Stimulated activated naive CD8-positive, alpha-beta T cell treated with anti-CD3 and anti-CD28 coated beads, Interleukin-15, Interleukin-2, amounts not matched to agents 100 ng/mL and 50 ng/mL, for 24 hours (primary cell): Measurements from ENCODE around the gene CNST.
"Not testable (repeated sequence)": the region's sequence is repeated elsewhere in the genome, so short reads cannot be mapped to it uniquely, and the experiment has no call there.

Experiments
- H3K27ac Mint-ChIP-seq: one replicate; pipeline ENCODE4 v1.8.0; 2021; ENCODE audit warnings: mild to moderate bottlenecking, mixed read lengths
- H3K27me3 Mint-ChIP-seq: one replicate; pipeline ENCODE4 v1.8.0; 2021; ENCODE audit warnings: mixed read lengths
- H3K36me3 Mint-ChIP-seq: one replicate; pipeline ENCODE4 v1.8.0; 2021; ENCODE audit warnings: low read depth, mixed read lengths
- H3K4me1 Mint-ChIP-seq: one replicate; pipeline ENCODE4 v1.8.0; 2021; ENCODE audit warnings: low read depth, mixed read lengths
- H3K4me3 Mint-ChIP-seq: one replicate; pipeline ENCODE4 v1.8.0; 2021; ENCODE audit warnings: mild to moderate bottlenecking, mixed read lengths
- H3K9me3 Mint-ChIP-seq: one replicate; pipeline ENCODE4 v1.8.0; 2021; ENCODE audit warnings: mixed read lengths

Gene CNST

GRCh38 chr1:246587606-246588005 lies 21.4 kb downstream of the CNST start:
- Mint-ChIP-seq H3K27ac (no peak overlapping the region), H3K27me3 (no peaks in the 10 kb centered on the region), H3K9me3 (no peaks in the 10 kb centered on the region), H3K36me3 (peaks cover 58% of the 10 kb centered on the region), H3K4me1 (peaks cover 58% of the 10 kb centered on the region), H3K4me3 (no peak overlapping the region)

GRCh38 chr1:246588159-246588721 lies 22.0 kb downstream of the CNST start:
- Mint-ChIP-seq H3K36me3 (peaks cover 58% of the 10 kb centered on the region), H3K27me3 (no peaks in the 10 kb centered on the region), H3K27ac (no peak overlapping the region), H3K4me1 (peaks cover 55% of the 10 kb centered on the region), H3K4me3 (no peak overlapping the region), H3K9me3 (no peaks in the 10 kb centered on the region)

DNA sequence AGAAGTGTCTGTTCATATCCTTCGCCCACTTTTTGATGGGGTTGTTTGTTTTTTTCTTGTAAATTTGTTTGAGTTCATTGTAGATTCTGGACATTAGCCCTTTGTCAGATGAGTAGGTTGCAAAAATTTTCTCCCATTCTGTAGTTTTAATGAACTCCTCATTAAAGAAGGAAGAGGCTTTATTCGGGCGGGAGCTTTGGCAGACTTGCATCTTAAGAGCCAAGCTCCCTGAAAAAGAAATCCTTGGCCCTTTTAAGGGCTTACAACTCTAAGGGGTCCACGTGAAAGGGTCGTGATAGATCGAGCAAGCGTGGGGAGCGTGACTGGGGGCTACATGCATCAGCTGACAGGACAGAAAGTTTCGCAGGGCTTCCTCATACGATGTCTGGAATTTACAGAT lies 23.7 kb downstream of the CNST start:
- H3K4me3 Mint-ChIP-seq, H3K27ac Mint-ChIP-seq, H3K27me3 Mint-ChIP-seq, H3K9me3 Mint-ChIP-seq: not testable (repeated sequence)
- peaks cover 46% of the 10 kb centered on the region for H3K36me3 Mint-ChIP-seq
- peaks cover 43% of the 10 kb centered on the region for H3K4me1 Mint-ChIP-seq

- Mint-ChIP-seq H3K36me3 (peaks cover 51% of the 10 kb centered on the region), H3K9me3 (no peaks in the 10 kb centered on the region), H3K27ac (peak overlapping the region; percentile 65), H3K27me3 (no peaks in the 10 kb centered on the region), H3K4me3 (no peak overlapping the region), H3K4me1 (peaks cover 43% of the 10 kb centered on the region)
Observed at GRCh38 chr1:246591047-246591446, 24.8 kb downstream of the CNST start.

DNA sequence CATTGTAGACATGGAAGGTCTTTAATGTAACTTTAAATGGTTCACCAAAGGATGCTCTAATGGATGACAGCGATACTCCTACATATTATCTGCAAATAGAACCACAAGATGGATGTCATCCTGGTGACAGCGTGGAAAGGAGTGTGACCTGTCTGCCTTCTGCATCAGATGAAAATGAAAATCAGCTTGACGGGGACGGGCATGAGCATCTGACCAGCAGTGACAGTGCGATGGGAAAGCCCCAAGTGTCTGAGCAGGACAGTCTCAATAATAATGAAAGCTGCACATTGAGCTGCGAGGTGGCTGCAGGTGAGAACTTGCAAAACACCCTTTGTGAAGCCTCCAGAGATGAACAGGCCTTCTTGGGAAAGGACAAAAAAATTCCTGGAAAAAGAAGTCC lies 25.2 kb downstream of the CNST start:
- H3K36me3 Mint-ChIP-seq: peaks cover 51% of the 10 kb centered on the region
- no peak overlapping the region for H3K4me3 Mint-ChIP-seq
- H3K4me1 Mint-ChIP-seq: peaks cover 43% of the 10 kb centered on the region
- peak overlapping the region; percentile 65 for H3K27ac Mint-ChIP-seq
- H3K9me3 Mint-ChIP-seq: no peaks in the 10 kb centered on the region
- H3K27me3 Mint-ChIP-seq: no peaks in the 10 kb centered on the region

GRCh38 chr1:246591958-246592357 lies 25.7 kb downstream of the CNST start:
- Mint-ChIP-seq H3K9me3 (no peaks in the 10 kb centered on the region), H3K4me1 (peaks cover 47% of the 10 kb centered on the region), H3K27ac (no peak overlapping the region), H3K27me3 (no peaks in the 10 kb centered on the region), H3K4me3 (no peak overlapping the region), H3K36me3 (peaks cover 55% of the 10 kb centered on the region)

GRCh38 chr1:246592695-246593094 lies 26.4 kb downstream of the CNST start:
- H3K4me1 Mint-ChIP-seq: peaks cover 43% of the 10 kb centered on the region
- H3K27me3 Mint-ChIP-seq: no peaks in the 10 kb centered on the region
- peaks cover 61% of the 10 kb centered on the region for H3K36me3 Mint-ChIP-seq
- no peaks in the 10 kb centered on the region for H3K9me3 Mint-ChIP-seq
- no peak overlapping the region for H3K27ac Mint-ChIP-seq
- H3K4me3 Mint-ChIP-seq: no peak overlapping the region

DNA sequence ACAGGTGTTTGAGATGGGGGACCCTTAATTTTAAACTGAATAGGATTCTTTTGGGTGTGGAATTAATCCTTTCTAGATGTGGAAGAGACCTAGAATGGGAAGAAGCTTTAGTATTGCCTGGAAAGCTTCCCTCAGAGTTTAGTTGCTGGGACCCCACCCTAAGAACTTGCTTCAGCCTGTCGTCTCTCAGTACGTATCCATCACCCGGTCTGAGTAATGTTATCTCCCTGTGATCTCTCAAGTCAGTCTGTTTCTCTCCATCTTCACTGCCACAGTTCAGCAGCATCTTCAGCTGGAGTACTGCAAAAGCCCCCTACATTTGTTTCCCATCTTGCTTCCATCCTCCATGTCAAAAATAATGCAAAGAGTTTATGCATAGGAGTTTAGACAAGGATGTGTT lies 28.9 kb downstream of the CNST start:
- Mint-ChIP-seq H3K4me1 (peaks cover 32% of the 10 kb centered on the region), H3K36me3 (peaks cover 54% of the 10 kb centered on the region), H3K27ac (peak overlapping the region; percentile 33), H3K4me3 (no peak overlapping the region), H3K9me3 (no peaks in the 10 kb centered on the region), H3K27me3 (no peaks in the 10 kb centered on the region)

GRCh38 chr1:246597340-246597739 lies 31.1 kb downstream of the CNST start:
- H3K27ac Mint-ChIP-seq: no peak overlapping the region
- peaks cover 33% of the 10 kb centered on the region for H3K4me1 Mint-ChIP-seq
- H3K9me3 Mint-ChIP-seq: no peaks in the 10 kb centered on the region
- H3K27me3 Mint-ChIP-seq: no peaks in the 10 kb centered on the region
- H3K36me3 Mint-ChIP-seq: peaks cover 46% of the 10 kb centered on the region
- no peak overlapping the region for H3K4me3 Mint-ChIP-seq

GRCh38 chr1:246597971-246598370 lies 31.7 kb downstream of the CNST start:
- Mint-ChIP-seq H3K9me3 (no peaks in the 10 kb centered on the region), H3K4me1 (peaks cover 35% of the 10 kb centered on the region), H3K27ac (no peak overlapping the region), H3K36me3 (peaks cover 45% of the 10 kb centered on the region), H3K27me3 (no peaks in the 10 kb centered on the region), H3K4me3 (no peak overlapping the region)

GRCh38 chr1:246599315-246599714 lies 33.1 kb downstream of the CNST start:
- no peaks in the 10 kb centered on the region for H3K9me3 Mint-ChIP-seq
- peaks cover 43% of the 10 kb centered on the region for H3K36me3 Mint-ChIP-seq
- H3K4me3 Mint-ChIP-seq: no peak overlapping the region
- no peaks in the 10 kb centered on the region for H3K27me3 Mint-ChIP-seq
- H3K4me1 Mint-ChIP-seq: peaks cover 41% of the 10 kb centered on the region
- H3K27ac Mint-ChIP-seq: no peak overlapping the region

- H3K27me3 Mint-ChIP-seq: no peaks in the 10 kb centered on the region
- H3K36me3 Mint-ChIP-seq: peaks cover 38% of the 10 kb centered on the region
- peaks cover 38% of the 10 kb centered on the region for H3K4me1 Mint-ChIP-seq
- no peaks in the 10 kb centered on the region for H3K9me3 Mint-ChIP-seq
- no peak overlapping the region for H3K4me3 Mint-ChIP-seq
- H3K27ac Mint-ChIP-seq: no peak overlapping the region
Observed at GRCh38 chr1:246600579-246600978, 34.3 kb downstream of the CNST start.

- no peak overlapping the region for H3K4me3 Mint-ChIP-seq
- no peaks in the 10 kb centered on the region for H3K27me3 Mint-ChIP-seq
- H3K9me3 Mint-ChIP-seq: no peaks in the 10 kb centered on the region
- H3K4me1 Mint-ChIP-seq: peaks cover 34% of the 10 kb centered on the region
- peaks cover 31% of the 10 kb centered on the region for H3K36me3 Mint-ChIP-seq
- H3K27ac Mint-ChIP-seq: peak overlapping the region; percentile 67
Observed at GRCh38 chr1:246602194-246602593, 35.9 kb downstream of the CNST start.

DNA sequence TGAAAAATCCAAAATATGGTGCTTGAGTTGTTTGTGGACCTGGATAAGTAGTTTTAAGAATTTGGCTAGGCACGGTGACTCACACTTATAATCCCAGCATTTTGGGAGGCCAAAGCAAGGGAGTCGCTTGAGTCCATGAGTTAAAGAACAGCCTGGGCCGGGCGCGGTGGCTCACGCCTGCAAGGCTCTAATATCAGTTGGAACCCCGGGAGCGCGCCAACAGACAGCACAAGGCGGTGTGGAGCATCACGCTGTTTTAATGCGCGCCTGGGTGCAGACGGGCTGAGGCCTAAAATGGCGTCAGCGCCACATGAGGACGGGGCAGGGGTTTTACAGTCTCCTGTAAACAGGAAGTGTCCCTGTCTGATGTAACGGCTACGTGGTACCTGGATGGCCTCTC lies 39.0 kb downstream of the CNST start:
- H3K4me3 Mint-ChIP-seq, H3K27me3 Mint-ChIP-seq: not testable (repeated sequence)

GRCh38 chr1:246607462-246607861 lies 41.2 kb downstream of the CNST start:
- Mint-ChIP-seq H3K9me3 (no peaks in the 10 kb centered on the region), H3K4me3 (no peak overlapping the region), H3K36me3 (peaks cover 19% of the 10 kb centered on the region), H3K27me3 (no peaks in the 10 kb centered on the region), H3K4me1 (peaks cover 51% of the 10 kb centered on the region), H3K27ac (no peak overlapping the region)

More for the DNA sequence above, 39.0 kb downstream of the CNST start:
- Mint-ChIP-seq H3K4me1 (peaks cover 57% of the 10 kb centered on the region), H3K36me3 (peaks cover 25% of the 10 kb centered on the region)
- H3K9me3 Mint-ChIP-seq, H3K27ac Mint-ChIP-seq: not testable (repeated sequence)

- H3K9me3 Mint-ChIP-seq: no peaks in the 10 kb centered on the region
- H3K27ac Mint-ChIP-seq: peak overlapping the region; percentile 63
- H3K4me3 Mint-ChIP-seq: no peak overlapping the region
- H3K27me3 Mint-ChIP-seq: no peaks in the 10 kb centered on the region
- peaks cover 10% of the 10 kb centered on the region for H3K36me3 Mint-ChIP-seq
- peaks cover 44% of the 10 kb centered on the region for H3K4me1 Mint-ChIP-seq
Observed at GRCh38 chr1:246608616-246609376, 42.5 kb downstream of the CNST start.
